ENCODE data around the gene ELOB. TPM values are rescaled to one million over a fixed set of nuclear protein-coding genes. Genes with fewer than 3 reads are reported as not detected.

The ELOB gene
- total RNA-seq, 2 donors from 2014 or later, result 318 to 496 TPM

- Histone ChIP-seq H3K27me3 (replicated peaks; ENCODE audit: insufficient read depth) (no peaks in the 10 kb centered on the region), H3K9me3 (no peaks in the 10 kb centered on the region), H3K4me3 (no peak overlapping the region), H3K27ac (no peak overlapping the region), H3K36me3 (no peaks in the 10 kb centered on the region), H3K4me1 (replicated peaks) (no peaks in the 10 kb centered on the region)
- 73% methylated on average over 3 of the region's 3 CpGs for WGBS
- no peak for TF ChIP-seq POLR2AphosphoS5 (IDR thresholded peaks at IDR 0.05)
- TF ChIP-seq POLR2A (IDR thresholded peaks at IDR 0.05), result no peak
- no peak for TF ChIP-seq CTCF (IDR thresholded peaks at IDR 0.05)
- DNase-seq (ENCODE audit: low spot score), result no peak
- intact Hi-C loops (cut with DNase I), result no loop called here
Measured at GRCh38 chr16:2803545-2804195, 26.6 kb upstream of the ELOB start.

GRCh38 chr16:2799859-2800226 is 22.8 kb upstream of the ELOB start:
- no peaks in the 10 kb centered on the region for H3K9me3 ChIP-seq
- TF ChIP-seq CTCF (IDR thresholded peaks at IDR 0.05), result no peak
- peak; percentile 87 for TF ChIP-seq POLR2AphosphoS5 (IDR thresholded peaks at IDR 0.05)
- no peaks in the 10 kb centered on the region for H3K4me1 ChIP-seq (replicated peaks)
- H3K36me3 ChIP-seq, result no peaks in the 10 kb centered on the region
- 33% methylated on average over 1 of the region's 1 CpG for WGBS
- intact Hi-C loops (cut with DNase I), result no loop called here
- H3K4me3 ChIP-seq, result no peak overlapping the region
- DNase-seq (ENCODE audit: low spot score), result peak; percentile 63
- no peaks in the 10 kb centered on the region for H3K27me3 ChIP-seq (replicated peaks; ENCODE audit: insufficient read depth)
- H3K27ac ChIP-seq, result no peak overlapping the region

GRCh38 chr16:2799205-2799858 is 22.3 kb upstream of the ELOB start:
- no peaks in the 10 kb centered on the region for H3K4me1 ChIP-seq (replicated peaks)
- WGBS, result 71% methylated on average over 21 of the region's 21 CpGs
- H3K9me3 ChIP-seq, result no peaks in the 10 kb centered on the region
- H3K4me3 ChIP-seq, result no peak overlapping the region
- no peaks in the 10 kb centered on the region for H3K36me3 ChIP-seq
- no peak overlapping the region for H3K27ac ChIP-seq
- DNase-seq (ENCODE audit: low spot score), result no peak
- TF ChIP-seq POLR2AphosphoS5 (IDR thresholded peaks at IDR 0.05) (no peak), POLR2A (IDR thresholded peaks at IDR 0.05) (no peak), CTCF (IDR thresholded peaks at IDR 0.05) (no peak)
- intact Hi-C loops (cut with DNase I), result no loop called here
- H3K27me3 ChIP-seq (replicated peaks; ENCODE audit: insufficient read depth), result no peaks in the 10 kb centered on the region

- Histone ChIP-seq H3K36me3 (no peaks in the 10 kb centered on the region), H3K9me3 (no peaks in the 10 kb centered on the region), H3K4me3 (no peak overlapping the region), H3K27ac (no peak overlapping the region), H3K4me1 (replicated peaks) (no peaks in the 10 kb centered on the region), H3K27me3 (replicated peaks; ENCODE audit: insufficient read depth) (no peaks in the 10 kb centered on the region)
- TF ChIP-seq CTCF (IDR thresholded peaks at IDR 0.05) (no peak), POLR2AphosphoS5 (IDR thresholded peaks at IDR 0.05) (no peak), POLR2A (IDR thresholded peaks at IDR 0.05) (no peak)
- DNase-seq (ENCODE audit: low spot score), result no peak
- WGBS, result 72% methylated on average over 25 of the region's 39 CpGs
- intact Hi-C loops (cut with DNase I), result no loop called here
Measured at GRCh38 chr16:2798723-2799204, 21.7 kb upstream of the ELOB start.
